BJ (cell line): ENCODE data around the gene PROM2. TPM values are rescaled to one million over a fixed set of nuclear protein-coding genes. Genes with fewer than 3 reads are reported as not detected.
A peak's percentile ranks its signal among the peaks of the same experiment; 100 is the strongest.

Experiments
- CTCF ChIA-PET: fragments of 350-600 bp; formaldehyde crosslinking; extraction: SDS; loops from one replicate; lab custom pipeline; 2021; ENCODE audit warnings: antibody characterized with exemption, inconsistent platforms; lab: Yijun Ruan, JAX
- POLR2A ChIA-PET: fragments of 300-600 bp; sonication (Branson Sonifier 250); formaldehyde crosslinking; extraction: SDS; loops from one replicate; lab custom pipeline; 2021; ENCODE audit warnings: antibody characterized with exemption; lab: Charles Lee
- DNase-seq: peaks from one replicate; pipeline ENCODE4 v3.0.0-alpha.2; 2011; ENCODE audit warnings: low read depth
- H3K27me3 ChIP-seq: 2 replicates; pipeline ENCODE4 v1.6.0; 2011; ENCODE audit warnings: low read length; ENCODE audit not compliant: control insufficient read depth, insufficient read depth
- H3K36me3 ChIP-seq: 2 replicates; pipeline ENCODE4 v1.5.1; 2011; ENCODE audit warnings: low read length; ENCODE audit not compliant: control insufficient read depth, insufficient read depth
- H3K4me3 ChIP-seq: 2 replicates; pipeline ENCODE4 v1.5.1; 2011; ENCODE audit warnings: low read depth, mild to moderate bottlenecking, control low read depth, low read length
- polyA minus RNA-seq: library from RNA; depleted of rRNA, polyadenylated mRNA; stranded (reverse); fragments of >200 nt; gene quantifications from 2 replicates; pipeline ENCODE4 v1.2.3, GENCODE V29; 2011; rRNA and poly(A)+ RNA removed
- polyA plus RNA-seq: library from polyadenylated mRNA; depleted of rRNA; stranded (reverse); fragments of >200 nt; gene quantifications from 2 replicates; pipeline ENCODE4 v1.2.3, GENCODE V29; 2011; rRNA removed
- TF ChIP-seq, protein P1 (sequence below): IDR thresholded peaks from 2 replicates; pipeline ENCODE4 v1.5.1; 2011; ENCODE audit warnings: low read depth, mild to moderate bottlenecking, control low read depth, inconsistent platforms, low read length, moderate library complexity; ENCODE audit not compliant: insufficient read depth

The PROM2 gene, protein sequence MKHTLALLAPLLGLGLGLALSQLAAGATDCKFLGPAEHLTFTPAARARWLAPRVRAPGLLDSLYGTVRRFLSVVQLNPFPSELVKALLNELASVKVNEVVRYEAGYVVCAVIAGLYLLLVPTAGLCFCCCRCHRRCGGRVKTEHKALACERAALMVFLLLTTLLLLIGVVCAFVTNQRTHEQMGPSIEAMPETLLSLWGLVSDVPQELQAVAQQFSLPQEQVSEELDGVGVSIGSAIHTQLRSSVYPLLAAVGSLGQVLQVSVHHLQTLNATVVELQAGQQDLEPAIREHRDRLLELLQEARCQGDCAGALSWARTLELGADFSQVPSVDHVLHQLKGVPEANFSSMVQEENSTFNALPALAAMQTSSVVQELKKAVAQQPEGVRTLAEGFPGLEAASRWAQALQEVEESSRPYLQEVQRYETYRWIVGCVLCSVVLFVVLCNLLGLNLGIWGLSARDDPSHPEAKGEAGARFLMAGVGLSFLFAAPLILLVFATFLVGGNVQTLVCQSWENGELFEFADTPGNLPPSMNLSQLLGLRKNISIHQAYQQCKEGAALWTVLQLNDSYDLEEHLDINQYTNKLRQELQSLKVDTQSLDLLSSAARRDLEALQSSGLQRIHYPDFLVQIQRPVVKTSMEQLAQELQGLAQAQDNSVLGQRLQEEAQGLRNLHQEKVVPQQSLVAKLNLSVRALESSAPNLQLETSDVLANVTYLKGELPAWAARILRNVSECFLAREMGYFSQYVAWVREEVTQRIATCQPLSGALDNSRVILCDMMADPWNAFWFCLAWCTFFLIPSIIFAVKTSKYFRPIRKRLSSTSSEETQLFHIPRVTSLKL
- polyA plus RNA-seq (0.32 and 0.50 TPM in 2 replicates), polyA minus RNA-seq (0.09 and 0.15 TPM in 2 replicates)

DNA sequence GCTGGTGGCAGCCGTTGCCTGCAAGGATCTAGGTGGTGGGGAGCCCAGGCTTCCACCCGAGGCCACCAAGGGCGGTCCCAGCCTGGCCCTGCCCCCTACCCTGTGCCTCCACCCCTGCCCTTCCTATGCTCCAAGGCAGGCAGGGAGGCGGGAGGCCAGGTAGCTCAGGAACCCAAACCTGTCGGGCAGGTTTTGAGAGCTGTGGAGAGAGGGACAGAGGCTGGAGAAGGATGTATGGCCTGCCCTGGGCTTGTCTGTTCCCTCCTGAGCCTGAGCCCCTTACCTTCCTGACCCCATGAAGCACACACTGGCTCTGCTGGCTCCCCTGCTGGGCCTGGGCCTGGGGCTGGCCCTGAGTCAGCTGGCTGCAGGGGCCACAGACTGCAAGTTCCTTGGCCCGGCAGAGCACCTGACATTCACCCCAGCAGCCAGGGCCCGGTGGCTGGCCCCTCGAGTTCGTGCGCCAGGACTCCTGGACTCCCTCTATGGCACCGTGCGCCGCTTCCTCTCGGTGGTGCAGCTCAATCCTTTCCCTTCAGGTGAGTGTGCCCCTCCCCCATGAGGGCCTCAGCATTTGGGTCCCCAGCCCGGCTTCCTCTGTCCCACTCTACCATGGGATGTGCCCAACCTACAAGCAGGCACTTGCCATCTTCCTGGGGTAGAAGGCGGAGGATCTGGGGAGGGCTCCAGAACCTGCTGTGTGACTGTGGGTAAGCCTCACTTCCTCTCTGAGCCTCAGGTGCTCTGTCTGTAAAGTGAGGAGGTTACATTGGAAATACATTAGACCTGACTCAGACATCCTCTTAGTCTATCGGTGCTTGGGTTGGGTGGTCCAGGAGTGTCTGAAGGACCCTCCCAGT, at the start of gene PROM2:
PROM2 (plus strand) TSS at position 159 of the 860 bp plus-strand sequence; CDS start at position 296, 137 bp downstream.
- no peak for DNase-seq
- POLR2A ChIA-PET: no interaction called here
- CTCF ChIA-PET: no interaction called here
- TF ChIP-seq, protein P1, sequence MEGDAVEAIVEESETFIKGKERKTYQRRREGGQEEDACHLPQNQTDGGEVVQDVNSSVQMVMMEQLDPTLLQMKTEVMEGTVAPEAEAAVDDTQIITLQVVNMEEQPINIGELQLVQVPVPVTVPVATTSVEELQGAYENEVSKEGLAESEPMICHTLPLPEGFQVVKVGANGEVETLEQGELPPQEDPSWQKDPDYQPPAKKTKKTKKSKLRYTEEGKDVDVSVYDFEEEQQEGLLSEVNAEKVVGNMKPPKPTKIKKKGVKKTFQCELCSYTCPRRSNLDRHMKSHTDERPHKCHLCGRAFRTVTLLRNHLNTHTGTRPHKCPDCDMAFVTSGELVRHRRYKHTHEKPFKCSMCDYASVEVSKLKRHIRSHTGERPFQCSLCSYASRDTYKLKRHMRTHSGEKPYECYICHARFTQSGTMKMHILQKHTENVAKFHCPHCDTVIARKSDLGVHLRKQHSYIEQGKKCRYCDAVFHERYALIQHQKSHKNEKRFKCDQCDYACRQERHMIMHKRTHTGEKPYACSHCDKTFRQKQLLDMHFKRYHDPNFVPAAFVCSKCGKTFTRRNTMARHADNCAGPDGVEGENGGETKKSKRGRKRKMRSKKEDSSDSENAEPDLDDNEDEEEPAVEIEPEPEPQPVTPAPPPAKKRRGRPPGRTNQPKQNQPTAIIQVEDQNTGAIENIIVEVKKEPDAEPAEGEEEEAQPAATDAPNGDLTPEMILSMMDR: no peak
- Histone ChIP-seq H3K36me3 (no peaks in the 10 kb centered on the region), H3K27me3 (no peaks in the 10 kb centered on the region; the same call in 1 of the 2 replicates), H3K4me3 (no peak within 1 kb of the TSS)

DNA sequence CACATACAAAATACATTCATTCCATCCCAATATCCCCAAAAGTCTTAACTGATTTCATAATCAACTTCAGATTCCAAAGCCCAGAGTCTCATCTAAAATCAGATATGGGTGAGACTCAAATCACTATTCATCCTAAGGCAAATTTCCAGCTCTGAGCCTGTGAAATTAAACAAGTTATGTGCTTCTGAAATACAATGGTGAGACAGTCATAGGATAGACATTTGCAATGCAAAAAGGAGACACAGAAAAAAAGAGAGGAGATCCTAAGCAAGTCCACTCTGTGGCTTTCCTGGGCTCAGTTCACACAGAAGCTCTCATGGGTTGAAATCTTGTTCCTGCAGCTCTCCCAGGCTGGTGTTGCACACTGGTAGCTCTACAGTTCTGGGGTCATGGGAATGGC, 48.6 kb upstream of the PROM2 start:
- no peak for DNase-seq
- ChIA-PET CTCF (interaction anchor here (1.5 kb wide), 1 partner anchor 98 kb away, joined by 3 read pairs; no protein-coding TSS in a partner anchor), POLR2A (no interaction called here)
- TF ChIP-seq, protein P1: no peak
- H3K36me3 ChIP-seq: no peaks in the 10 kb centered on the region
- no peak overlapping the region for H3K4me3 ChIP-seq
- 0 out of 2 replicates have a peak, but pooled peaks cover 2% of the 10 kb centered on the region for H3K27me3 ChIP-seq

DNA sequence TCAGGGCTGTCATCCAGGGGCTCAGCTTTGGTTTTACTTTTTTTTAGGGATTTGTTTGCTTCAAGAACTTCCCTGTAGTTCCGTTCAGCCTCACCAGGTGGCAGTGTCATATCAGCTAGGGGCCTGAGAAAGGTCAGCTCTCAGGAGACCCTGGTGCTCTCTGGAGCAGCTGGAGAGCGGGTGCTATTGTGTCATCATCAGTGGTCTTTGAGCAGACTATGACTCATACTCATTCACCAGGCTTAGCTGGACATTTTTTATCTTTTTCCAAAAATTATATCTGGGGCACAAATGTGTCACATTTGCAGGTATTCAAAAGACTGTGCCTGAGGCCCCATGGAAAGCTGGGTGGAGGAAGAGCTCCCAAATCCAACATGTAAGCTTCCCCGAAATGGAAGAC, 42.5 kb upstream of the PROM2 start:
- no peaks in the 10 kb centered on the region for H3K36me3 ChIP-seq
- DNase-seq: peak; percentile 31
- no peak overlapping the region for H3K4me3 ChIP-seq
- H3K27me3 ChIP-seq: 0 out of 2 replicates have a peak, but pooled peaks cover 2% of the 10 kb centered on the region
- POLR2A ChIA-PET: no interaction called here
- CTCF ChIA-PET: interaction anchor here (0.5 to 5.3 kb wide), 40 partner anchors 9 to 498 kb away, joined by 3 to 108 read pairs (median 4); partner anchors contain the start of genes FAHD2A, KCNIP3 and ZNF892
- TF ChIP-seq, protein P1: peak; percentile 94

DNA sequence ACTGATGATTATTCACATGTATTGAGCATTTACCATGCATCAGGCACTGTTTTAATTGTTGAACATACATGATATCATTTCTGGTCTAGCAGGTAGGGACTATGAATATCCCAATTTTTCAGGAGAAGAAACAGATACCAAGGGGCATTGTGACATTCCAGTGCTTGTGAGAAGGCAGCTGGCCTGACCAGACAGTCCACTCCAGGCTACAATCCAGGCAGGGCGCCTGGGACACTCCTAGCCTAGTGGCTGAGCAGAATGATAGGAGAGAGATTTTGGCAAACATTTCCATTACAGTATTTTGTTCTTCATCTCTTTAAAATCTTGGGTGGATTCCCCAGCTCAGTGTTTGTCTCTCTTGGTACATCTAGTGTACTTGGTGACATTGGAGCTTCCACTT, 42.0 kb upstream of the PROM2 start:
- POLR2A ChIA-PET: no interaction called here
- Histone ChIP-seq H3K4me3 (no peak overlapping the region), H3K27me3 (0 out of 2 replicates have a peak, but pooled peaks cover 2% of the 10 kb centered on the region), H3K36me3 (no peaks in the 10 kb centered on the region)
- DNase-seq: no peak
- CTCF ChIA-PET: interaction anchor here (0.5 to 5.3 kb wide), 33 partner anchors 9 to 498 kb away, joined by 3 to 108 read pairs (median 6); partner anchors contain the start of genes FAHD2A, KCNIP3 and ZNF892
- TF ChIP-seq, protein P1: no peak
